HTR-8/SVneo (cell line): ENCODE data around the gene SELENOM.

Source experiments
- DNase-seq: peaks from one replicate; pipeline ENCODE4 v3.0.0; 2011; ENCODE audit warnings: low spot score, mixed read lengths; ENCODE audit not compliant: insufficient read length
- FAIRE-seq: peaks from 2 replicates; lab custom pipeline; 2011; peaks lifted over from hg19 to GRCh38; lab: Jason Lieb, UNC

SELENOM gene

DNA sequence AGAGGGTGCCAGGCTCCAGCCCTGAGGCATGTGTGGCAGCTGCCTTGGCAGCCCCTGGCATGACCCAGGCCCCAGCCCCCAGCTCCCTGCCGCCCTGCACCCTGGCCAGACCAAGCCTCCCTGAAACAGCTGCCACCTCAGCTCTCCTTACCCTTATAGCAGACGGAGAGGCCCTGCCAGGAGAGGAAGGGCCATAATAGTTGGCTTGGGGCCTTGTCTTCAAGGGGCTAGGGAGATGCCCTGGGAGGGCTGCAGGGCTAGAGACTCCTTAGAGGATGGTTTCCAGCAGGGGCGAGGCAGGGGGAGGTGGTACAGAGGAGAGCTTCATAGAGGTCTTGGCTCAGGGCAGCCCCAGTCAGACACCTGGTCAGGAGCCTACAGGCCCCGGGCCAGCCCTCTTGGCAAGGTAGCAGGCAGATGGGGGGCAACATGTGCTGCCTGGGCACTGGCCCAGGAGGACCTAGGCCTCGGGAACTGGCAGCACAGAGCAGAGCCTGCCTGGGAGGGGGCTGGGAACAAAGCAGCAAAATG, 13.3 kb downstream of the SELENOM start:
- no peak for DNase-seq
- no peak for FAIRE-seq

GRCh38 chr22:31093086-31093850, 14.1 kb downstream of the SELENOM start:
- no peak for FAIRE-seq
- no peak for DNase-seq

DNA sequence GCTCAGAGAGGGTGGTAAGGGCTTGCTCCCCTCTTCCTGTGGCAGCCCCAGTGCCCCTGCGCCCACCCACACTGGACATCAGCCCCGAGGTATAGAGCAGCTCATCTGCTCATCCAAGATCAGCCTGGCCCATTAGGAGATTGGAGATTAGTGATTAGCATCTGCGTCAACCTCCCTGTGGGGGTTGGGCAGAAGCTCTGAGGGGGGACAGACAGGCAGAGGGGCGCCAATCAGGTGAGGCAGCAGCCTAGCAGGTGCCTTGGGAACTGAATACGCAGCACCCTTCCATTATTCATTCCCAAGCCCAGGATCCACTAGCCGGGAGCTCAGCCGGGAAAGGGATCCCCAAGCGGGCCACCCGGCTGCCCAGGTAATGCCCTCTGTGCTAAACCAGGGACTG, 15.2 kb downstream of the SELENOM start:
- FAIRE-seq: no peak
- DNase-seq: no peak

GRCh38 chr22:31091106-31091975, 16.0 kb downstream of the SELENOM start:
- no peak for FAIRE-seq
- DNase-seq: no peak

GRCh38 chr22:31090217-31091085, 16.9 kb downstream of the SELENOM start:
- FAIRE-seq: no peak

DNA sequence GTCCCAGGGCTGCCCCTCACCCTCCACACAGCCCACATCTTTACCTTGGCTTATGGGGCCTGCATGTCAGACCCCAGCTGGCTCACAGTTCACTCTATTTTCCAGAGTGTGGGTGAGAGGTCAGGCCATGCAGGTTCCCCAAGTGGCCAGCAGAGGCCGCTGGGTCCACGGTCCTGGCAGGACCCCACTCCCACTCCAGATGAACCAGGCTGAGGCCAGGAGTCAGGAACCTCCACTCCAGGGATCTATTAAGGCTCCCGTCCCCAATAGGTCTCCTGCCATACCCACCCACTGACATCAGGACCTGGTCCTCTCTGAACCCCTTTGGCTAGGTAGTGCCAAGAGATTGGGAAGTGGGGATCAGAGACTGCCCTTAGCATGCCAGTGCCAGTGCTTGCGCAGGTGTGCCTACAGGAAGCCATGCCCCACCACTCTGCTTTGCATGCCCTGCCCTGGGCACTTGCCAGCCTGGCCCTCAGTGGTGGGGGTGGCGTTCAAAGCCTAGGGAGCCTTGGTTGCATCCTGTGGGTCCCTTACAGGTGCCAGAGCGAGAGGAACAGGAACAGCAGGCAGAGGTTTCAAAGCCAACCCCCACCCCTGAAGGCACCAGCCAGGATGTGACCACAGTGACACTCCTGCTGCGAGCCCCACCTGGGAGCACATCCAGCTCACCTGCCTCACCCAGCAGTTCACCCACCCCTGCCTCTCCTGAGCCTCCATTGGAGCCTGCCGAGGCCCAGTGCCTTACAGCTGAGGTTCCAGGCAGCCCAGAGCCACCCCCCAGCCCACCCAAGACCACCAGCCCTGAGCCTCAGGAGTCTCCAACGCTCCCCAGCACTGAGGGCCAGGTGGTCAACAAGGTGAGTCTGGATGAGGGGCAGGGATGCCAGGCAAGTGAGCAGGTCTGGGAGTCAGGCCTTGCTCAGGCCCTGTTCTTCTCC, 17.9 kb downstream of the SELENOM start:
- DNase-seq (peak; percentile 45), FAIRE-seq (no peak)

More at GRCh38 chr22:31090217-31091085, 16.9 kb downstream of the SELENOM start:
- no peak for DNase-seq

DNA sequence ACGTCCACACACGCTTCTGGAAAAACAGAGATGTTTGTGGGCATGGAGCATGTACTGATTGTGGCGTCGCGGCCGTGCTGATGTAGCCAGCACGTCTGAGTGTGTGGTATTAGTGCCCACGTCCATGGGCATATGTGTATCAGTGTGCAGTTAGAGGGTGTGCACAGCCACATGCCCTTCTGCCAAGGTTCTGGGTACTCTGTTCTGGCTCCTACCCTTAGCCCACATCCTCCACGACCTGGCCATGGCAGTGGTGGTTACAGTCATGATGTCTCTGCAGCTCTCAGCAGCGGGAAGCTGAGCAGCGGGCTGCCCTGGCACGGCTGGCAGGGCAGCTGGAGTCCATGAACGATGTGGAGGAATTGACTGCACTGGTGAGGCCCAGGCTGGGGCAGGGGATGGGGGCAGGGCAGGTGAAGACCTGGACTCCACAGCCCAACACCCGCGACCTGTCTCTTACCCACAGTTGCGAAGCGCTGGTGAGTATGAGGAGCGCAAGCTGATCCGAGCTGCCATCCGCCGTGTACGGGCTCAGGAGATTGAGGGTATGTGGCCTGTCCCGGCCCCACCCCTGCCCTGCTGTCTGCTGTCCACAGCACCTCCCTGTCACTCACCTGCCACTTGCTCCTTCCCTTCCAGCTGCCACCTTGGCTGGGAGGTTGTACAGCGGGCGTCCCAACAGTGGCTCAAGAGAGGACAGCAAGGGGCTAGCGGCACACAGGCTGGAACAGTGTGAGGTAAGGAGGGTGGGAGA, 19.0 kb downstream of the SELENOM start:
- FAIRE-seq: no peak
- DNase-seq: no peak

GRCh38 chr22:31087744-31088215, 19.6 kb downstream of the SELENOM start:
- FAIRE-seq: no peak
- DNase-seq: no peak

DNA sequence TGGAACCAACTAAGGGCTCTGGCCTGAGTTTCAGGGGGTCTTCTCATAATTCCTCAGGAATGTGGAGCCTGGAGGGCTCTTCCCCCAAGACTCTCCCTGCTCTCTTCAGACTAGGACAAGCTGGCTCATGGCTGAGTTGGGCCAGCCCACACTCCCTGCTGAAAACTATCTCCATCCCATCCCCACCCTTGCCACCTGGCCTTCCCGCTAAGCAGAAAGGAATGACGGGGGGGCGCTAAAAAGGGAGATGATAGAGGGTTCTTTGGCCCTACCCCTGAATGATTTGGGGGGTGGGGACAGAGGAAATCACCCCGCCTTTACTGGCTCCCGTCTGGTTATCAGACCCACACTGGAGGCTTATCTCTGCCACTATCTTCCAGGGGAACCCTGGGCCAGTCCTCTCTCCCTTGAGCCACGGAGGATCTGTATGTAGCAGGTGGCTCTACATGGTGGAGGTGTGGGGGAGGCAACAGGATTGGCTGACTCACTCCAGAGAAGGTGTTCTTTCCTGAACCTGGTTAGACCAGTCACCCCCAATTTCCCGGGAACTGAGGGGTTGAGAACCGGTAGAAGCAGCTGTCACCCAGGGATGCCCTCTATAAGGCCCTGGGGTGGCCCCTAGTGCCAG, 20.6 kb downstream of the SELENOM start:
- no peak for DNase-seq

DNA sequence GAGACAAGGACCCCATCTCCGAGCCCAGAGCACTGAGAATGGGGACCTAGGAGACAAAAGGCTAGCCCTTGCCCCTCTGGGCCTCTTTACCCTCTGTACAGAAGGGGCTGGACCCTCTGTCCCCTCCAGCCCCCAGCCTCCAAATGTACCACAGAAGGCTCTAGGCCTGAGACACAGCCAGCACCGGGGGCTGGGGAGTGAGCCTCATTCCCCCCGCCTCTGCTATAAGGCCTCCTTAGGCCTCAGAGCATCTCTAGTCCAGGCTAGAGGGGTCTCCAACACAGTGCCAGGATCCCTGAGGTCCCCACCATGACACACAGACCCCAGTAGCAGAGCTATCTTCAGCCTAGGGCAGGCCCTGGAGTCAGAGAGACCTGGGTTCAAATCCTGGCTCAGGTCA, 21.4 kb downstream of the SELENOM start:
- FAIRE-seq: no peak
- no peak for DNase-seq

More for the DNA sequence above, 20.6 kb downstream of the SELENOM start:
- no peak for FAIRE-seq

- DNase-seq: no peak
- FAIRE-seq: no peak
These were observed 21.9 kb downstream of the SELENOM start for GRCh38 chr22:31085493-31085824.

DNA sequence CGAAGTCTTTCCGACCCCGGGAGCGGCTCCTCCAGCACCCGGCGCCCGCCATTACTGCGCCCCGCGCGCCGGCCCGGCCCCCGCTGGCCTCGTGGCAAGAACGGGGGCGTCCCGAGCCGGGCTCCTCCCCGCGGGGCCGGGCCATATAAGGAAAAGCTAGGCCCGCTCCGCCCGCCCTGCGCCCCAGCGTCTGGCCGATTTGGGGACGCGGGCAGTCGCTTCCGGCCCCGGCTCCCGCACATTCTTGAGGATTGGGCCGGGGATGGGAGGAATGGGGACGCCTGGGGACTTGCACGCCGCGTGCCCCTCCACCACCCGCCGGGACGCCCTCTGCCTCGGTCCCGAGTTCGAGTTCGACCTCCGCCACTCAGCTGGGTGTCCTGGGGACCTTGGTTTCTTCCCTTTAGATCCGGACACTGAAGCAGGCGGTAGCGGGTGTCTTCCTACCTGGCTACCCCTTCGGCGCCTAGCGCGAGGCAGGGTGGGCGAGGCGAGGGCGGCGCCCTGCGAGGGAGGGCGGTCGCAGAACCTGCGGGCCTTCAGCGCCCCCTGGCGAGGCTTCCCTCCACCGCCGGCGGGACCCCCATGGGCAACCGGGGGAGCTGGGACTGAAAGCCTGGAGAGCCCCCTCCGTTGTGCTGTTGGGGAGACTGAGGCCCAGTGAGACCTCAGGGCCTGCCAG, 22.4 kb downstream of the SELENOM start:
- no peak for DNase-seq
- FAIRE-seq: no peak

DNA sequence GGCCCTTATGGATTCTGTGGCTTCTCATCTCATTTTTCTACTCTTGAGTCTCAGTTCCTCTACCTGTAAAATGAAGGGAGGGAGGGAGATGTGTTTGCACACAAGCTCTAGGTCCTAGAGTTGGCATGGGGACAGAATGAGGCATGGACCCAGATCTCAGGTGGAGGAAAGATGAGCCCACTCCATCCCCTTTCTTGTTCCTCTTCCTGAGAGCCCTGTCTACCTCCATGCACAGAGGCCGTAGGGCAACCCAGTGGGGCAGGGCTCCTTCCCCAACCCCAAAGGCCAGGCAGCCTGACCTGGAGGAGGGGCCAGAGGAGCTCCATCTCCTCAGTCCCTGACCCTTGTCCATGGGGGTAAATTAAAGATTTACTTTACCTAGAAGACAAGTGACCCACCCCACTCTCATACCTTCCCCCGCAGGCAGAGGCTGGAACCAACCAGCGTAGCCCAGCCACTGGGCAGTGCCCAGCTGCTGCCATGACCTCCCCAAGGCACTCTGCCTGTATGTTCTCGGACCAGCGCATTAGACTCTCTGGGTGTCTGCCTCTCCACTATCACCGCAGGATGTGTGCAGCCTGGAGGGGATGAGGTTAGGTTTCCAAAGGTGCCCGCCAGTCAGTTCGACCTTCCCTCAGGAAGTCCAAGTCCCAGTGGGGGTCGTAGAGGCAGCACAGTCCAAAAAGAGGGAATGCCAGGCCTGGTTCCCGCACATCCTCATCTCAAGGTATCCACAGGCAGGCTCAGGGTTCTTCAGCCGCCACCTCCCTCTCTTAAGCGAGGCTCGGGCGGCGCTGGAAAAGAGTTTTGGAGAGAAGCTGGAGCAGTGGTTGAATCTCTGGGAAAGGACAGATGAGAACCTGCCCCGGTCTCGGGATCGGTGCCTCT, 23.2 kb downstream of the SELENOM start:
- no peak for FAIRE-seq

GRCh38 chr22:31083377-31083768, 24.0 kb downstream of the SELENOM start:
- FAIRE-seq: no peak
- no peak for DNase-seq

More for the DNA sequence above, 23.2 kb downstream of the SELENOM start:
- DNase-seq: no peak

DNA sequence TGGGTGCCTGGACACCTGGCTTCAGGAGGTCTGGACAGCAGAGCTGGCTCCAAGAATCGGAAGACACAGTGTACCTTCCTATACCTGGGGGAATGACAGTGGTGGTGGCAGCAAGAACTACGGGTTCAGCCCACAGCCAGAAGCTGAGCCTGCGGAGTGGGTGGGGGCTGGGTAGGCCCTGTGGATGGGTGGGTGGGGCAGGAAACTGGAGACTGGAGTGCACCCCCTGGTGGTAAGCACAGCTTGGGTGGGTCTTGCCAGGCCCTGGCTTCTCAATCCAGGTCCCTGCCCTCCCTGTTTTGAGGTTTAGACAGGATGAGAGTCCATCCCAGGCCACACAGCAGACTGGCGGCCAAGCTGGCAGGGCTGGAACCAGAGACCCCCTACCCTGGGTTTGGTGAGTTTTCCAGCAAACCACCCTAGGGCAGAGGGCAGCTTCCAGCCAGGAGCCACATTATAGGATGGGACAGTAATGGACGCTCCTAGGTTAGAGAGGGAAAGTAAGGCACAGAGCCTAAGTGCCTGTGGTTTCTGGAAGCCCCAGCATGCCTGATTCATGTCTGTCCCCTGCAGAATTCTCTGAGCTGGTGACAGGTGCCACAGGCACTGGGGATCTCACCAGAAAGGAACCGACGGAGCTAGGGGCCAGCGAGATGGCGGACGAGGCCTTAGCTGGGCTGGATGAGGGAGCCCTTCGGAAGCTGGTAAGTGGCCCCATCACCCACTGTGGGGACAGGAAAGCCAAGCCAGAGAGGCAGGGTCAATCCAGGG, 24.6 kb downstream of the SELENOM start:
- peak; percentile 42 for DNase-seq
- no peak for FAIRE-seq
